Measurements from ENCODE around the gene ITPR2.

The ITPR2 gene

GRCh38 chr12:26694402-26694801 lies 138.6 kb downstream of the ITPR2 start:
- Histone ChIP-seq H3K4me2 (ENCODE audit: low read length) (no peak overlapping the region), H3K9ac (ENCODE audit: low read length) (no peak overlapping the region), H3K27me3 (ENCODE audit: low read depth, low read length) (no peaks in the 10 kb centered on the region), H3K9me3 (ENCODE audit: insufficient read depth, low read length) (no peaks in the 10 kb centered on the region), H3K36me3 (replicated peaks; ENCODE audit: low read depth, low read length) (peaks cover 55% of the 10 kb centered on the region), H2AFZ (ENCODE audit: low read depth, low read length) (no peak overlapping the region), H3K4me3 (ENCODE audit: low read length) (no peak overlapping the region), H3K79me2 (ENCODE audit: low read length) (peaks cover 9% of the 10 kb centered on the region), H3K4me1 (ENCODE audit: low read length) (peaks cover 16% of the 10 kb centered on the region), H3K27ac (ENCODE audit: low read length) (no peak overlapping the region), H4K20me1 (ENCODE audit: insufficient read depth, low read length) (peaks cover 8% of the 10 kb centered on the region; the same call in 1 of the 2 replicates)
- no peak for TF ChIP-seq EZH2phosphoT487 (IDR thresholded peaks at IDR 0.05; ENCODE audit: low read depth)
- TF ChIP-seq CTCF (IDR thresholded peaks at IDR 0.05; ENCODE audit: low read depth, low read length) = no peak

- no peak overlapping the region for H3K4me2 ChIP-seq (ENCODE audit: low read length)
- no peak overlapping the region for H2AFZ ChIP-seq (ENCODE audit: low read depth, low read length)
- H4K20me1 ChIP-seq (ENCODE audit: insufficient read depth, low read length) = no peaks in the 10 kb centered on the region
- H3K9me3 ChIP-seq (ENCODE audit: insufficient read depth, low read length) = no peaks in the 10 kb centered on the region
- H3K27ac ChIP-seq (ENCODE audit: low read length) = no peak overlapping the region
- no peaks in the 10 kb centered on the region for H3K27me3 ChIP-seq (ENCODE audit: low read depth, low read length)
- peaks cover 45% of the 10 kb centered on the region for H3K36me3 ChIP-seq (replicated peaks; ENCODE audit: low read depth, low read length)
- no peak overlapping the region for H3K9ac ChIP-seq (ENCODE audit: low read length)
- H3K4me3 ChIP-seq (ENCODE audit: low read length) = no peak overlapping the region
- peaks cover 30% of the 10 kb centered on the region for H3K4me1 ChIP-seq (ENCODE audit: low read length)
- H3K79me2 ChIP-seq (ENCODE audit: low read length) = peaks cover 11% of the 10 kb centered on the region
- TF ChIP-seq EZH2phosphoT487 (IDR thresholded peaks at IDR 0.05; ENCODE audit: low read depth) = no peak
- no peak for TF ChIP-seq CTCF (IDR thresholded peaks at IDR 0.05; ENCODE audit: low read depth, low read length)
Observed at GRCh38 chr12:26692407-26692806, 140.6 kb downstream of the ITPR2 start.

GRCh38 chr12:26691234-26691970 lies 141.6 kb downstream of the ITPR2 start:
- H3K36me3 ChIP-seq (replicated peaks; ENCODE audit: low read depth, low read length) = peaks cover 44% of the 10 kb centered on the region
- peaks cover 11% of the 10 kb centered on the region for H3K79me2 ChIP-seq (ENCODE audit: low read length)
- no peaks in the 10 kb centered on the region for H3K27me3 ChIP-seq (ENCODE audit: low read depth, low read length)
- no peak for TF ChIP-seq EZH2phosphoT487 (IDR thresholded peaks at IDR 0.05; ENCODE audit: low read depth)
- no peak for TF ChIP-seq CTCF (IDR thresholded peaks at IDR 0.05; ENCODE audit: low read depth, low read length)
- no peak overlapping the region for H3K9ac ChIP-seq (ENCODE audit: low read length)
- H3K4me1 ChIP-seq (ENCODE audit: low read length) = peaks cover 30% of the 10 kb centered on the region
- H3K27ac ChIP-seq (ENCODE audit: low read length) = no peak overlapping the region
- no peak overlapping the region for H2AFZ ChIP-seq (ENCODE audit: low read depth, low read length)
- H3K4me3 ChIP-seq (ENCODE audit: low read length) = no peak overlapping the region
- no peaks in the 10 kb centered on the region for H3K9me3 ChIP-seq (ENCODE audit: insufficient read depth, low read length)
- H3K4me2 ChIP-seq (ENCODE audit: low read length) = peak overlapping the region; percentile 15; the same call in 1 of the 2 replicates
- H4K20me1 ChIP-seq (ENCODE audit: insufficient read depth, low read length) = no peaks in the 10 kb centered on the region

- H3K79me2 ChIP-seq (ENCODE audit: low read length) = peaks cover 11% of the 10 kb centered on the region
- H3K4me1 ChIP-seq (ENCODE audit: low read length) = peaks cover 30% of the 10 kb centered on the region
- no peak overlapping the region for H3K9ac ChIP-seq (ENCODE audit: low read length)
- no peaks in the 10 kb centered on the region for H3K9me3 ChIP-seq (ENCODE audit: insufficient read depth, low read length)
- no peak overlapping the region for H2AFZ ChIP-seq (ENCODE audit: low read depth, low read length)
- TF ChIP-seq EZH2phosphoT487 (IDR thresholded peaks at IDR 0.05; ENCODE audit: low read depth) (no peak), CTCF (IDR thresholded peaks at IDR 0.05; ENCODE audit: low read depth, low read length) (no peak)
- H4K20me1 ChIP-seq (ENCODE audit: insufficient read depth, low read length) = no peaks in the 10 kb centered on the region
- H3K4me3 ChIP-seq (ENCODE audit: low read length) = no peak overlapping the region
- peaks cover 40% of the 10 kb centered on the region for H3K36me3 ChIP-seq (replicated peaks; ENCODE audit: low read depth, low read length)
- H3K4me2 ChIP-seq (ENCODE audit: low read length) = no peak overlapping the region
- no peak overlapping the region for H3K27ac ChIP-seq (ENCODE audit: low read length)
- no peaks in the 10 kb centered on the region for H3K27me3 ChIP-seq (ENCODE audit: low read depth, low read length)
Observed at GRCh38 chr12:26690601-26691000, 142.4 kb downstream of the ITPR2 start.

Data from OCI-LY3 (cell line).